Activated CD4-positive, alpha-beta T cell treated with anti-CD3 and anti-CD28 coated beads, Interleukin-2, amount 50 U/mL, for 1 hour (primary cell): ENCODE results near the gene B3GALT4.
"Not testable (repeated sequence)": the region's sequence is repeated elsewhere in the genome, so short reads cannot be mapped to it uniquely, and the experiment has no call there.

Source experiments
- DNase-seq: peaks from one replicate; pipeline ENCODE4 v3.0.0-alpha.2; 2020

The B3GALT4 gene, protein sequence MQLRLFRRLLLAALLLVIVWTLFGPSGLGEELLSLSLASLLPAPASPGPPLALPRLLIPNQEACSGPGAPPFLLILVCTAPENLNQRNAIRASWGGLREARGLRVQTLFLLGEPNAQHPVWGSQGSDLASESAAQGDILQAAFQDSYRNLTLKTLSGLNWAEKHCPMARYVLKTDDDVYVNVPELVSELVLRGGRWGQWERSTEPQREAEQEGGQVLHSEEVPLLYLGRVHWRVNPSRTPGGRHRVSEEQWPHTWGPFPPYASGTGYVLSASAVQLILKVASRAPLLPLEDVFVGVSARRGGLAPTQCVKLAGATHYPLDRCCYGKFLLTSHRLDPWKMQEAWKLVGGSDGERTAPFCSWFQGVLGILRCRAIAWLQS

DNA sequence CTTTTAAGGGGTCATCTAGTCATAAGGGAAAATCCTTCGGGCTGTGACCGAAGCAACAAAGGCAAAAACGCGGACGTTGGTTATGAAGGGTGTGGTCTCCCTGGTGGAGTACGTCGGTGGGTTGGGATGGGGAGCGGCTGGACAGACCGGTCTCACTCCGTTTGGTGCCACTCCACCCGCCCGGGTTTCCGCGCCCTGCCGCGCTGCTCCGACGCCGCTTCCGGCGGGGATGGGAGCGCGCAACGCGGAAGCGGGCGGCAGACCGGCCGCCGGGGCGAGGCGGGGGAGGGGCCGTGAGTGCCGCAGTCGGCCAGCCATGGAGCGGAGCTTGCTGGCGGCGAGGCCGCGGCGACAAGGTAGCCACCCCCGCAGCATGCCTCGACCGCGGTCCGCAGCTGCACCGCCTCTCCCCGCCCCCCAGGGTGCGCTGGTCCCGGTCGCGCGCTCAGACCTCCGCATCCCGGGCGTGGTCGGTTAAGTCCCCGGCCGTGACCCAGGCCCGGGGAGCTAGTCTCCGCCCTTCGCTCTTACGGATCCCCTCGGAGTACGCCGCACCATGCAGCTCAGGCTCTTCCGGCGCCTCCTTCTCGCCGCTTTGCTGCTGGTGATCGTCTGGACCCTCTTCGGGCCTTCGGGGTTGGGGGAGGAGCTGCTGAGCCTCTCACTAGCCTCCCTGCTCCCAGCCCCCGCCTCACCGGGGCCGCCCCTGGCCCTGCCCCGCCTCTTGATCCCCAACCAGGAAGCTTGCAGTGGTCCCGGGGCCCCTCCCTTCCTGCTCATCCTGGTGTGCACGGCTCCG is at the start of gene B3GALT4:
TSS of gene B3GALT4 (plus strand) at position 260 of the 799 bp plus-strand sequence. CDS start at position 557, 297 bp downstream.
- peak; percentile 58 for DNase-seq

DNA sequence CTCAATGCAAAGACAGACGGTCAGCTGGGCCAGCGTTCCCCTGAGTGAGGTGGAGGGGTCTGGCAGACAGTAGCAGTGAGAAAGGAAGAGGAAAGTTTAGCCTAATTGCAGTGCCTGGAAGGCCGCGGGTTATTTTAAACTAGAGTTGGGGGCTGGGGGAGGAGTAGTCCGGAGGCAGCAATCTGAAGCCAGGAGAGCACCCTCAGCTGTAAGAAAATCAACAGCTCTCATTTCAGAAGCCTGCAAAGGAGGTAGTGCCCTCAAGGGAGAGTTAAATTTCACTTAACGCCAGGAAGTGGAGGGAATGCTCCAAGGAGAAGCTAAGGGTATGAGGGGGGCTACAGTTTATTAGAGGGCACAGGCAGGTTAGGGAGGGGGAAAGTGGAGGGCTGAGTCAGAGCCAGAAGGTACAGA is 41.7 kb upstream of the B3GALT4 start:
- DNase-seq, result no peak

DNA sequence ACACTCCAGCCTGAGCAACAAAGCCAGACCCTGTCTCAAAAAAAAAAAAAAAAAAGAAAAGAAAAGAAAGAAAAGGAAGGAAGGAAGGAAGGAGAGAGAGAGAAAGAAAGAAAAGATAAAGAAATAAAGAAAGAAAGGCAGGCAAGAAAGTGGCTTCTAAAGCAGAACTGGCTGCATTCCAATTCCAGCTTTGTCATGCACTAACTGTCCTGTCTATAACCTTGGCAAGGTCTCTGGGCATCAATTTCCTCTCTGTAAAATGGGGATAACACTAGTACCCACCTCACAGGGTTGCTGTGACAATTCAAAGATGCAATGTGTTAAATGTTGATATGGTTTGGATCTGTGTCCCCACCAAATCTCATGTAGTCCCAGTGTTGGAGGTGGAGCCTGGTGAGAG is 40.6 kb upstream of the B3GALT4 start:
- no peak for DNase-seq

DNA sequence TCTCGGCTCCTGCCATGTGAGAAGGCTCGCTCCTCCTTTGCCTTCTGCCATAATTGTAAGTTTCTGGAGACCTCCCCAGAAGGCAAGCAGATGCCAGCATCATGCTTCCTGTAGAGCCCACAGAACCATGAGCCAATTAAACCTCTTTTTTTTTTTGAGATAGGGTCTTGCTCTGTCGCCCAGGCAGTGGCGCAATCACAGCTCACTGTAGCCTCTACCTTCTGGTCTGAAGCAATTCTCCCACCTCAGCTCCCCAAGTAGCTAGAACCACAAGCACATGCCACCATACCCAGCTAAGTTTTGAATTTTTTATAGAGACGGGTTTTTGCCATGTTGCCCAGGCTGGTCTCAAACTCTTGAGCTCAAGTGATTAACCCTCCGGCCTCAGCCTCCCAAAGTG is 40.1 kb upstream of the B3GALT4 start:
- no peak for DNase-seq

DNA sequence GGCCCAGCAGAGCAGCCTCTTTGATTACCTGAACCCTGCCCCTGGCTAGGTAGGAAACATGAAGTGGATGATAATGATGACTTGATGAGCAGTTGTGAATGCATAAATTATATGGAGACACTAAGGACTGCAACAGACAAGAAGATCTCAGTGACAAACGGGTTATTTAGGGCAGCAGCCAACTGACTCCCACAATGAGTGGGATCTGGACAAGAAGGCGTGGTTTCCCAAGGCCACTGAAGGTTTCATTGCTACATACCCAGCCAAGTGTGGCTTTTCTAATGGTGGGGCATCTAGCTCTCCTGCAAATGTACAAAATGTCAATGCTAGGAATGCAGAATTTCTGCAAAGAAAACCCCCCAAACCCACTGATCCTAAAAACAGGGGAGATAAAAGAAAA is 39.2 kb upstream of the B3GALT4 start:
- DNase-seq, result no peak

DNA sequence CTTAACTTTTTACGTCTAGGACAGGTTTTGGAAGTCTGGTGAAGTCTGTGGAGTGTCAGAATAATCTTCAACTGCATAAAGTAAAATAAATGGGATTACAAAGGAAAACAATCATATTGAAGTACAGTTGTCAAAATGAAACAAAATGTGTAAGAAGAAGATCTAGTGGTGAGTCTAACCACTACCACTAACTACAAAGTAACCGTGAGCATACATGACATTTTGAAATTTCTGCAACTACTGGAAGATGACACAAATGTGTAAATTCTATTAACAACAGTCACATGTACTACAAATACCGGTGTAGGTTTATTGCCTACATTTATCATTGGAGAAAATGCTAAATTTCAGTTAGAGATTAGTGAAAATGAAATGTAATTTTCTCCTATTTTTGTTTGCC is 35.0 kb upstream of the B3GALT4 start:
- no peak for DNase-seq

DNA sequence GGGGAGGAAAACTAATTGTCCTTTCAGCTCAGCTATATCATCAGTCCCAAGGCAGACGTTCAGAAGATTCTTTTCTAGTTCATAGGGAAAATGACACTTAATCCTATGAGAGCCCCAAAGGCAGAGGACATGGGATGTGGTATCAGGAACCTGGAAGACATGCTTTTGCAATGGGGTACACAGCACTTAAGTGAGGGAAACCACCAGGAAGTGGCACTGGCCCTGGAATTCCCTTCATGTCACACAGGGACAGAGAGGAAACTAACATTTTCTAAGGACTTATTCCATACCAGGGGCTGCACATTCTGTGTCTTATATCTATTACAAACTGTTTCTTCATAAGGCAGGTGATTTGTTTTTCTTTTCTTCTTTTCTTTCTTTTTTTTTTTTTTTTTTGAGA is 33.4 kb upstream of the B3GALT4 start:
- DNase-seq, result no peak

DNA sequence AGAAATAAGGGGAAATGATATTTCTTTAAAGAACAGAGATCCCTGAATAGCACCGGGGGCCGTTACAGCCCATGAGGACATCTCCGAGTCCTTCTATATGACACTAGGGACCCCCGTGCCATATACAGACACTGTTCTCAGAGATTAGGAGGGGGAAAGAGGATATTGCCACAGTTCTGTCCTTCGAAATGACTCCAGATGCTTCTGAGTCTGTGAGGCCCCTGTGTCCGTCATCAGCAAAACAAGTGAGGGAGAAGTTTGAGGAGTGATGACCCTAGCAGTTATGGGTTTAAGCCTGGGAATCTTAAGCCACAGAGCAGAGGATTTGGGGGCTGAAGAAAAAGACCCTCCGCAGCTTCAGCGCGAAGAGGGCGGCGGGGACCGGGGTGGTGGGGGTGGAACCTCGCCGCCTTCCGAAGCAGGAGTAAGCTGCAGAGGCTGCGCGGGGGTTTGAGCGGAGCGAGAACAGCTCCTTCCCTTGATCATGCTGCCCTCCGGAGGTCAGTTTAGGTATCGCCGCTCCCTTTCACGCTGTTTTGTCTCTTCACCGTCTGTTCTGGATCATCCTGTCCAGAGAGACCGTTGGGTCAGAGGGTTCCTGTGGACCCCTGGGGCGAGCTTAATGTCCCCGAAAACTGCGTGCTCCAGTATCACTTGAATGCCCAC is 28.8 kb upstream of the B3GALT4 start:
- DNase-seq, result peak; percentile 92

DNA sequence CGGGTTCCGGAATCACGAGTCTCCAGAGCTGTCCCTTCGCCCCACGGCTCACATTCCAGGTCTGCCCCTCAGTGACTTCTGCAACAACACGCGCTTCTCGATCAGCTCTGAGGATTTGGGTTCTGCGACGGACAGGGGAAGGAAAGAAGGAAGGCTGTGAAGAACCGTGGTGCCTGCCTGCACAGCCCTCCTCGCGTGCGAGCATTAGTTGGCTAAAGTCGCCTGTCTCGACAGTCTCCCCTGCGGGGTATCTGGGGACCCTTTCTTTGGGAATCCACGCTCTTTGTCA is 28.3 kb upstream of the B3GALT4 start:
- no peak for DNase-seq

DNA sequence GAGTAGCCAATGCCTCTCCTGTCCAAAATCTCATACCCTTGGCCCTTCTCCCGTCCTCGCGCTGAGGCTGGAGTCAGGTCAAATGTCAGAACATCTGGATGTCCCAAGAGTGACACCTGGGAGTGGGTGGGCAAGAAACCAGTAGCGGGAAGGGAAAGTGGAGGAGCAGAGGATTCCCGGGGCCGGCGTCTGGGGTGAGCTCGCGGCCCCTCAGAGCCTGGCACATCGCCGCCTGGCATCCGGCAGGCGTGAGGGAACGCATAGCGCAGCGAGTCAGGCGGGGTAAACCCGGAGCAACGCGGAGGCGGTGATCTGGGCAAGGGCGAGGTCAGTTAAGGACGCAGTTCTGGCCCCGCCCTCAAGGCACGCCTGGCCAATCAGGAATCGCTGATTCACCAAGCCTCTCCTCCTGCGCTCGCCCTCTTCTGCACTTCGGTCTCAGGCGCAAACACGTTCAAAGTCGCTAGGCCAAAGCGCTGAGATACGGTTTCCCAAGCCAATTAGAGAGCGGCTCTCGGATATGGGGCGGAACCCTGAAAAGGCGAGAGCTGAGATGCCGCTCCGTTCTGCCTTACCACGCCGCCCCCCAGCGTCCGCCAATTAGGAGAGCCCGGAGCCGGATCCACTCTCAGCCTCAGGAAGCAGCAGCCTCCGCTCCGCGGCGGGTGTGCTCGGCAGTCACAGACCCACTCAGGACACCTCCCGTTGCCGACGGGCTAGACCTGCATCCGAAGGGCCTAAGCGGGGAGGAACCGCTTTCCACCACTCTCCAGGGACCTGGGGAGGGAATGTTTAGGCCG is 27.8 kb upstream of the B3GALT4 start:
- DNase-seq, result peak; percentile 91

DNA sequence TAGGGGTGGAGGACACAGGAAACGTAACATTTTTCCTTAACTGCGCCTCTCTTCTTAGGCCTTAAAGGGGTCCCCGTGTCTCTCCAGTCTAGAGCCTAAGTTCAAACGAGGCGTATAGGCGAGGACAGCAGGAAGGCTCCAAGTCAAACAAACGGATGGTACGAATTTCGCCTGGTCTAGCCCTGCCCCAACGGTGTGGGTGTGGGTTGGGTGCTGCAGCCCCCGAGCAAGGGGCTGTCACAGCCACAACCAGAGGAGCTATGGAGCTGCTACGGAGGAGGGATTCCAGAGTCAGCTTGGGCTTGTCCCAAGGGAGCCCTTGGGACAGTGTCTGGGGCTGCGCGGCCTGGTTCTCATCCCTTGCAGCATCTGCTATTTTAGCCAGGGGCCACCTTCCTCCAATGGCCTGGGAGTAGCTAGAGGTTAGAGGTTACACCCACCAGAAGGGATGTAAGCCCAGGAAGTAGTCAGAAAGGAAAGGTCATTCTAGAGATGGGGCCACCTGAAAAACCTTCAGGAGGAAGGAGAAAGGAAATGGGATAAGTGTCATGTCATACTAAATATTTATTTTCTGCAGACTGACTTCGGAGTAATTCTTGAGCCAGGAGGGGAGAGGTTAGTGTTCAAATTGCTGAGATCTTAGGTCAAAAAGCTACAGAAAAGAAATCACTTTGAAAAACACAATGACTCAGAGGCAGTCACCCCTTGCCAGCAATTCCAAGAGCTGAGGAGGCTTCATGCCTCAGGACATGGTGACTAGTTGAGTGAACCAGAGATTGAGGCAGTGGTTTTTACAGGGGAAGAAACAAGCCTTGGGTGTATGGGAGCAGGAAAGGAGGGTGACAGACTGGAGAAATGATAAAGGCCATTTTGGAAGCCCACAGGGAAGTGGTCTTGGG is 26.9 kb upstream of the B3GALT4 start:
- peak; percentile 4 for DNase-seq

DNA sequence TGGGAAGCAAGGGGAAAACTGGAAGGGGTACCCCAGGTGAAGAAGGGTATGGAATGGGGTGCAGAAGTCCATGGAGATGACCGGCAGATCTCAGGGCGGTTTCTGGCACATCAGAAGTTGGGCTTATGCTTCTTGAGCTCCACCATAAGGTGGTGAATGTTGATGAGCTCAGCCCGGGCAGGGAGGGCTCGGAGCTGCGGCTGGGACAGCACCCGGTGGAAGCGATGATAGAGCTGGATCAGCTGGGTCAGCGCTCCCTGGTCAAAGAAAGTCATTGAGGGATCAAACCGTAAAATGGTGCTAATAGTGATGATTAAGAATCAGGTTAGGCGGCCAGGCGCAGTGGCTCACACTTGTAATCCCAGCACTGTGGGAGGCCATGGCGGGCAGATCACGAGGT is 26.2 kb upstream of the B3GALT4 start:
- no peak for DNase-seq

DNA sequence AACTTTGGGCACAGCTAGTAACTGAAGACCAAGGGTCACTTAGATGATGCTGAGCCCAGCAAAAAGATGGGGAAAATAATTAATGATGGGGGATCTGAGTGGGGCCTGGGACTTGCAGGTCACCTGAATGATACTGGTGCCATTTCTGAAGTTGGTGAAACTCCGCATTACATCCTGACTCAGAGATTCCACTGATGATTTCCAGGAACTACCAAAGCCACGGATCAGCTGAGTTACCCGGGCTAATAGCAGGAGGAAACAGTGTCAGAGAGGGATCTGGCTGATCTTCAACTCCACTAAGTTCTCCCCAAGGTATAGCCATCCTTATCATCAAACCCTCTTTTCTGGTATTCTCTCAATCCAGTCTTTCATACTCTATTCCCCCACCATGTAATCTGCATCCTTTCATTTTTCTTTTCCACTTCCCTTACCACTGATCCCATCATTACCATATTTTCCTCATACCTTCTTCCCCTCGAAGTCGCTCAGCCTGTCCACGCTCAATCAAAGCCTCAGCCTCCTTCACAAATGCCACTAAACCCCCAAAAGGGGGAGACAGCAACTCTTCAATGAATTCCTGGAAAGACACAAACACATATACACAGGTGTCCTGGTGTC is 25.4 kb upstream of the B3GALT4 start:
- no peak for DNase-seq

DNA sequence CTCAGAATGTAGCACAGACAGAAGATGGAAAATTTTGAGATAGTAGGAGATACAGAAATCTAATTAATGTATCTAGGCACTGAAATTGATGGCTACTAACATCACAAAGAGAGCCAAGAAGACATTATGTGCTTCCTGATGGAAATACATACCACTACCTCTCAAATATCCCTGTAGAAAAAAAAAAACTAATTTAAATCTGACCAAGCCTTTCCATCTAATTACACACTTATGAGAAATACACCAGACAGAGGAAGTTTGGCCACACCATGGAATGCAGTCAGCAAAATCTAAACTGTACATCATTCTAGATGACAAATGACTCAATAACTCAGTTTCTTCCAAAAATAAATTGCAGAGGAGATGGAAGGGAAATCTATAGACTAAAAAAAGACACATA is 24.2 kb upstream of the B3GALT4 start:
- no peak for DNase-seq

DNA sequence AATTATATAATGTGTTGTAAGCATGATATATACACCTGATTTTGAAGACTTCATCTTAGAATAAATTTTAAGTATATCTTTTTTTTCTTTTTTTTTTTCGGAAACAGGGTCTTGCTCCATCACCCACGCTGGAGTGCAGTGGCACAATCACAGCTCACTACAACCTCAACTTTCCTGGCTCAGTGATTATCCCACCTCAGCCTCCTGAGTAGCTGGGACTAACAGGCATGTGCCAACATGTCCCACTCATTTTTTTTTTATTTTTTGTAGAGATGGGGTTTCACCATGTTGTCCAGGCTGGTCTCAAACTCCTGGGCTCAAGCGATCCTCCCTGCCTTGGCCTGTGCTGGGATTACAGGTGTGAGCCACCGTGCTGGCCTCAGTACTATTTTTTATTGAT is 22.3 kb upstream of the B3GALT4 start:
- no peak for DNase-seq

DNA sequence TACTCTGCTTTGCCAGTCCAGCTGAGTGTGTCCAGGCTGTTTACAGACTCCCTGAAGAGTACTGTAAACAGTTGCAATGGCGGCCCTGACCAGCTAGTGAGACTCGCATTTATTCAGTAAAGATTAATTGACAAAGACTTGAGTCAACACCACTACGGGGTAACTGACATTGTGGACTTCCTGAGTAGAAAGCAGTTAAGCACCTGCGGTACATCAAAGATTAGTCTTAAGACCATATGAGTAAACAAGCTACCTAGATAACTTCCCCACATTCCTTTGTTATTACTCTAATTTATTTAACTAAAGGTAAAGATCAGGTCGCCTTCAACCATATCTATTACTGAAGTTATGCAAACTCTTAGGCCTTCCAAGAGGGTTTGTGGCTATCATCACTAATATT is 17.9 kb upstream of the B3GALT4 start:
- DNase-seq, result no peak

DNA sequence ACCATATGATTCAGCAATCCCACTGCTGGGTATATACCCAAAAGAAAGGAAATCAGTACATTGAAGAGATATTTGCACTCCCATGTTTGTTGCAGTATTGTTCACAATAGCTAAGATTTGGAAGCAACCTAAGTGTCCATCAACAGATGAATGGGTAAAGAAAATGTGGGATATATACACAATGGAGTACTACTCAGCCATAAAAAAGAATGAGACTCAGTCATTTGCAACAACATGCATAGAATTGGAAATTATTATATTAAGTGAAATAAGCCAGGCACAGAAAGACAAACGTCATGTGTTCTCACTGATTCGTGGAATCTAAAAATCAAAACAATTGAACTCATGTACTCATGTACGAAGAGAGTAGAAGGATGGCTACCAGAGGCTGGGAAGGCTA is 14.4 kb upstream of the B3GALT4 start:
- not testable (repeated sequence) for DNase-seq

DNA sequence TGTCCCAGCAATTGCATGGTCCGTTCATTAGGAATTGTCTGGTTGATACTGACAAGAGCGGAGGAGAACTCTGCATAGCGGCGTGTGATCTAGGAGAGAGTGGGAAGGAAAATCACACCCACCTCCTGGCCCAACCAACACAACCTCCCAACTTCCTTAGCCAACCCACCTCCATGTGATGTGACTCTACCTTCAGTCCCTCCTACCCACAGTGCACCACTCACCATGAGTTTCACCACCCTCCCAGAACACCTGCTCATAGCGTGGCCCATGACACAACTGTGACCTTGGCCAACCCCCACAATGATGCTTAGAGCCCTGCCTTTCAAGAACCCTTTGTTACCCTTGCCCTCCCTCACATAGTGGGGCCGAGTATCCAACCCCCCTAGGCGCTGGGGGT is 12.9 kb upstream of the B3GALT4 start:
- no peak for DNase-seq

DNA sequence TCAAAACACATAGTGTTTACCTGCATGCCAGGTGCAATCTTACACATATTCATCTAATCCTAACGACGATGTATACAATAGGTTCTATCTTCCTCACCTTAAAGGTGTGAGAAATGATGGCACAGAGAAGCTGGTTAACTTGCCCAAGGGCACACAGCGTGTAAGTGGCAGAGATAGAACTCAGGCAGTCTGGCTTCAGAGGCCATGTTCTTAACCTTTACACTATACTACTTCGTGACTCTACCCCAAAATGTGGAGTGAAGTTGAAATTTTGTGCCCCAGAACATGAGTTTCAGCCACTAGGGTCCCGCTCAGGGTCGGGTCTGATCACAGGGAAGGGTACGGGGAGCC is 5.8 kb upstream of the B3GALT4 start:
- DNase-seq, result no peak

DNA sequence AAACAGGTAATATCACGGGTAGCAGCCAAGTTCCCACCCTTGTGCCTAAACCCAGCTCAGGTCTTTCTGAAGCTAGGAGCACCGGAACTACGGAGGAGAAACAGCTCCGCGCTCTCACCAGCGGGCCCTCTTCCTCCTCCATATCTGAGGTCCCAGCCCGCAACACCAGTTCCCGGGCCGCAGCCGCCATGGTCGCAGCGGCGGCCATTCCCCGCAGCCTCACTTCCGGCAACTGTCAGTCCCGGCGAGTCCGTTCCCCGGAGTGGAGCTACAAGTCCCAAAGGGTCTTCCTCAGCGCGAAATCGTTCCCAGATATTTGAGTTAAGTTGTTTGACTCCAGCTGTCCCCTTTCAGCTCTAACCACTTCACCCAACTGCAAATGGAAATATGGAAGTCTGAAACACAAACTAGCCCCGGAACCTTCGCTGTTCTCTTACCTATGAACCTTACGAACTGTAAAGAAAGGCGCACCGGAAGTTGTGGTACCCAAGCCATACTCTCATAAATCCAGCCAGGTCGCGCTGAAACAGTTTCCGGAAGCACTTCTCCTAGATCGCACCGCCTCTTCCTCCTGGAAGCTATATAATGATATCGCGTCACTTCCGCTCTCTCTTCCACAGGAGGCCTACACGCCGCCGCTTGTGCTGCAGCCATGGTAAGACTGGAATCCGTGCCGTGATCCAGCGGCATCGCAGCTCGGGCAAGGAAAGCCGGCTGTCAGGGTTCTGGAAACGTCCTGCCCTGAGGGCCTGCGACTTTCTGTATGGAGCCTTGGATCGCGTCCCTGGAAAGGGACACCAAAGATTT is 5.3 kb upstream of the B3GALT4 start, which contains the start of the genes RPS18 and VPS52:
TSS of gene RPS18 (plus strand) at position 608 of the 807 bp plus-strand sequence. CDS start at position 653, 45 bp downstream.
TSS of gene VPS52 (minus strand) at position 409 of the 807 bp plus-strand sequence. CDS start at position 208, 201 bp downstream.
- peak; percentile 87 for DNase-seq
